Stomach (tissue), 9 donors: ENCODE data around the gene PLEKHM3. TPM values are rescaled to one million over a fixed set of nuclear protein-coding genes. Genes with fewer than 3 reads are reported as not detected.

ENCODE experiments used
- DNase-seq, 2 donors: peaks; one replicate each; pipeline versions ENCODE4 v3.0.0 to v3.0.0-alpha.2; 2013 to 2019
- H3K27ac ChIP-seq, 5 donors: fragments of 200-600 bp in 4 of 5; sonication (generic) in 4 of 5; one replicate each; pipeline ENCODE4 v1.5.1; 2013 to 2019; ENCODE audit warnings: mild to moderate bottlenecking in 1 of 5, moderate library complexity in 1 of 5
- H3K27me3 ChIP-seq, 3 donors: fragments of 200-600 bp; sonication (generic); one replicate each; pipeline ENCODE4 v1.5.1; 2017 to 2019; ENCODE audit warnings: mixed run types in 1 of 3
- H3K36me3 ChIP-seq, 4 donors: fragments of 200-600 bp; sonication (generic); 1 replicate in 3 of 4; 2 replicates in 1 of 4; pipeline ENCODE4 v1.5.1; 2016 to 2019
- H3K4me1 ChIP-seq, 4 donors: fragments of 200-600 bp; sonication (generic); one replicate each; pipeline ENCODE4 v1.5.1; 2016 to 2019
- H3K4me3 ChIP-seq, 4 donors: fragments of 200-600 bp; sonication (generic) in 3 of 4; one replicate each; pipeline ENCODE4 v1.5.1; 2016 to 2019; ENCODE audit warnings: mild to moderate bottlenecking in 1 of 4
- H3K9me3 ChIP-seq, 4 donors: fragments of 200-600 bp; sonication (generic); one replicate each; pipeline ENCODE4 v1.5.1; 2016 to 2019
- EP300 ChIP-seq: sonication (generic); formaldehyde crosslinking; IDR thresholded peaks from one replicate; pipeline ENCODE4 v1.6.1; 2017; ENCODE audit warnings: antibody characterized with exemption
- POLR2A ChIP-seq, 4 donors: fragments of 450-650 bp; IDR thresholded peaks; one replicate each; pipeline ENCODE4 v1.6.1; 2016; ENCODE audit warnings: antibody characterized with exemption in 4 of 4, control low read depth in 2 of 4, mild to moderate bottlenecking in 1 of 4, moderate library complexity in 1 of 4
- POLR2AphosphoS5 ChIP-seq, 3 donors: sonication (generic); formaldehyde crosslinking; IDR thresholded peaks; one replicate each; pipeline ENCODE4 v1.6.1; 2016; ENCODE audit warnings: antibody characterized with exemption in 3 of 3
- WGBS, 5 donors: extraction: QIAGEN DNeasy Blood & Tissue Kit in 3 of 5; methylation state at CpG; one replicate each; pipeline versions ENCODE4 v1.1.5 to v1.1.7; 2013 to 2018; 5-methylcytosine and 5-hydroxymethylcytosine counted together
- intact Hi-C: fragments of 100-400 bp; cut with DNase I; formaldehyde crosslinking; loops from one replicate; pipeline ENCODE4 v1.15.1; 2023; ENCODE audit warnings: low total_unique reads
- polyA plus RNA-seq, 3 donors: library from polyadenylated mRNA; stranded (reverse); fragments of 200-250 nt; gene quantifications; one replicate each; pipeline ENCODE4 v1.2.3, GENCODE V29; 2013
- total RNA-seq, 5 donors: library from RNA; depleted of rRNA; stranded (reverse); fragments of >200 nt; gene quantifications; one replicate each; pipeline versions ENCODE4 v1.1.0 to v1.2.3, GENCODE V29; 2014 to 2016
- TF ChIP-seq, protein P1 (sequence below), 7 experiments: fragments of 450-650 bp in 4 of 7; fragments of 200-600 bp in 3 of 7; sonication (generic) in 3 of 7; IDR thresholded peaks; one replicate each; pipeline ENCODE4 v1.5.1; 2016 to 2019; ENCODE audit warnings: antibody characterized with exemption in 7 of 7, control low read depth in 2 of 7, mild to moderate bottlenecking in 1 of 7
- donor health status: healthy with polysubstance abuse.
- donor health status: Bipolar disorder and iron deficiency.
- donor health status: healthy.

PLEKHM3 gene
- total and polyA plus RNA-seq, 8 donors = 2.1 to 35.1 (median 5.4) TPM

DNA sequence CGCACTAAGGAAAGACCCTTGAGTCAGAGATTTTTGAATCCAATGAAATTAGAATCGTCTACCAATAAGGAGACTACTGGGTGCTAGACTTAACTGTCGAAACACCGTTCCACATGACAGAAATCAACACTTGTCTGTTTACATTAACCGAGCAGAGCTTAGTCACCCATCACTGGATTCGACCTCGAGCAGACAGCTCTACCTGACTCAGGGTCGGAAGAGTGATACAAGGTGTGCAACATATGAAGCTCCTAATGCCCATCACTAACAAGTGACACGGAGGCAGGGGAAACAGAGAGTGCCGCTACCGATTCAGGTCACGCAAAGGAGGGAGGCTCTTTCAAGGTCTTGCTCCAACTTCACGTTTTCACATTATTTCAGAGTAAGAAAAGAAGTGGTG lies 201.5 kb downstream of the PLEKHM3 start:
- 86 to 92% (median 90%) methylated on average over 13 of the region's 13 CpGs for WGBS, 5 donors
- Histone ChIP-seq H3K4me3 (no peak overlapping the region), H3K27ac (peak overlapping the region in 1 of 5 donors; percentile 66), H3K9me3 (no peaks in the 10 kb centered on the region), H3K4me1 (peaks cover 4 to 56% (median 32%) of the 10 kb centered on the region in 4 donors), H3K27me3 (no peaks in the 10 kb centered on the region), H3K36me3 (peaks cover 0 to 32% (median 12%) of the 10 kb centered on the region in 4 donors)
- no peak for DNase-seq
- TF ChIP-seq POLR2AphosphoS5 (IDR thresholded peaks at IDR 0.05) (no peak), POLR2A (IDR thresholded peaks at IDR 0.05) (no peak), EP300 (no peak)
- TF ChIP-seq, protein P1, sequence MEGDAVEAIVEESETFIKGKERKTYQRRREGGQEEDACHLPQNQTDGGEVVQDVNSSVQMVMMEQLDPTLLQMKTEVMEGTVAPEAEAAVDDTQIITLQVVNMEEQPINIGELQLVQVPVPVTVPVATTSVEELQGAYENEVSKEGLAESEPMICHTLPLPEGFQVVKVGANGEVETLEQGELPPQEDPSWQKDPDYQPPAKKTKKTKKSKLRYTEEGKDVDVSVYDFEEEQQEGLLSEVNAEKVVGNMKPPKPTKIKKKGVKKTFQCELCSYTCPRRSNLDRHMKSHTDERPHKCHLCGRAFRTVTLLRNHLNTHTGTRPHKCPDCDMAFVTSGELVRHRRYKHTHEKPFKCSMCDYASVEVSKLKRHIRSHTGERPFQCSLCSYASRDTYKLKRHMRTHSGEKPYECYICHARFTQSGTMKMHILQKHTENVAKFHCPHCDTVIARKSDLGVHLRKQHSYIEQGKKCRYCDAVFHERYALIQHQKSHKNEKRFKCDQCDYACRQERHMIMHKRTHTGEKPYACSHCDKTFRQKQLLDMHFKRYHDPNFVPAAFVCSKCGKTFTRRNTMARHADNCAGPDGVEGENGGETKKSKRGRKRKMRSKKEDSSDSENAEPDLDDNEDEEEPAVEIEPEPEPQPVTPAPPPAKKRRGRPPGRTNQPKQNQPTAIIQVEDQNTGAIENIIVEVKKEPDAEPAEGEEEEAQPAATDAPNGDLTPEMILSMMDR (IDR thresholded peaks at IDR 0.05) = no peak
- intact Hi-C loops = no loop called here

DNA sequence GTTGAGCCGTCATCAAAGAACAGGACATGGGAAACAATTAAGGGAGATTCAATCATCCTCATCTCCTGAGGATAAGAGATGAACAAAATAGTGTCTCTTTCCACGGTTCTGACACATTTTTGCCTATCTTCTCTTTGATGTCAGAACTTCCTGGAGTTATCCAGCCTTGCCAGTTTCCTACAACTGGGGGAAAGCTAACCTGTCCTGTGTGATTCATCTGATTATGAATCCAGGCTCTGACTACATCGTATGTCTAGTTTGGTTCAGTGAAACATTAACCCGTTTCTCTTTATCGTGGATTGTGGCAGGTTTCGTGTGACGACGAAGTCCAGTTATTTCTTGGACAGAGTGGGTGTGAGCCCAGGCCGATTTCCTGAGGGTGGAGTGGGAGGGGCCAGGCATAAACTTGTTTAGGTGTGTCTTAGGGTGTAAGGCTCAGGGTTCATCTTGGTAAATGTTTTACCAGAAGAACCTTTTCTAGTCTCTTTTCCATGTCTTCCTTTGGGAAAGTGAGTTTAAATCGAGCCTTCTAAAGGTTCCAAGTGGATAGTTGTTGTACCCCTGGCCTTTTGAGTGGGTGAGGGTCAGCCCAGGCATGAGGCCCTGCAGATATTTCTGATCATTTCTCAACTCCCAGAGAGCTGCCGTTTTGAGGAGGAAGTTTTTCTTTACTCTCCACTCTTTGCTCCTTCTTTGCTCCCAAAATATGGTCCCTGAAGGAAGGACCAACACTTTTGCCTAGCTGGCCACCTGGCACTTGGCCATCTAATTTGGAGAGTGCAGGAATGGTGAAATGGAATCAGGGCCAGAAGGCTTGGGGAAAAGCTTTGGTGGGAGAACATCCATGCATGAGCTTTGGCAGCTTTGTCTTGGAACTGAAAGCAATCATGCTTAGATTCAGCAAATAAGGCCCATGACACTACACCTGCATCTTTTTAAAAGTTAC lies 205.2 kb downstream of the PLEKHM3 start:
- WGBS, 5 donors = 26 to 46% (median 37%) methylated on average over 11 of the region's 11 CpGs
- peak; percentile 67 to 87 for DNase-seq
- Histone ChIP-seq H3K27me3 (no peaks in the 10 kb centered on the region), H3K4me1 (peaks cover 0 to 32% (median 24%) of the 10 kb centered on the region in 4 donors), H3K4me3 (no peak overlapping the region), H3K36me3 (peaks cover 0 to 9% (median 0%) of the 10 kb centered on the region in 4 donors), H3K9me3 (no peaks in the 10 kb centered on the region), H3K27ac (peak overlapping the region; percentile 55 to 82 (median 77))
- TF ChIP-seq POLR2A (IDR thresholded peaks at IDR 0.05) (no peak), POLR2AphosphoS5 (IDR thresholded peaks at IDR 0.05) (peak in 2 of 3 donors; percentile 52 to 65)
- intact Hi-C loops = no loop called here

DNA sequence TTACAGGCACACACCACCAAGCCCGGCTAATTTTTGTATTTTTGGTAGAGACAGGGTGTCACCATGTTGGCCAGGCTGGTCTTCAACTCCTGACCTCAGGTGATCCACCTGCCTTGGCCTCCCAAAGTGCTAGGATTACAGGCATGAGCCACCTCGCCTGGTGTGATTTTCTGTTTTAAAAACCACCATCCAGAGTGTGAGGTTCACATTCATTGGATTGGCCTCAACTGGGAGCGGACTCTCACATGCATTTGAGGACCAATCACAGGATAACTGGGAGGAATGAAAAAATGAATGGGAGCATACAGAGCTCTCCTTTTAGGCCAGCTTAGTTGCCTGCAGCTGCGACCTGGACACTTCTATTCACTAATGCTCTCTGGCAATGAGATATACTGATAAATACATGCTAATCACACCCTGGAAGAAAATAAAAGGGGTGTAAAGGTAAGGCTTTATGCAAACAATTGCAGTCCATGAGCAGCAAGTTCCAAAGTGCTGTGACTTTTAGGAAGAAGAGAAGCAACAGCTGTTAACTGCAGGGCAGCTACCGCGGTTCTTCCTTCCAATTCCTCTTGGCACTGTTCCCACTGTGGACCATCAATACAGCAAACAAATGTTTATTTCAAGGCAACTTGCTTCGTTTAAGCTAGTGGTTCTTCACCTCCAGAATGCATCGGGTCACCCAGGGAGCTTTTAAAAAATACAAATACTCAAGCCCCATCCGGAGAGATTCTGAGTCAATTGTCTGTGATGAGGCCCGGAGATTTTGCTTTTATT lies 206.1 kb downstream of the PLEKHM3 start:
- Histone ChIP-seq H3K27ac (peak overlapping the region; percentile 7 to 82 (median 63)), H3K27me3 (no peaks in the 10 kb centered on the region), H3K9me3 (no peaks in the 10 kb centered on the region), H3K4me3 (no peak overlapping the region), H3K36me3 (peaks cover 0 to 5% (median 0%) of the 10 kb centered on the region in 4 donors), H3K4me1 (peaks cover 0 to 23% (median 20%) of the 10 kb centered on the region in 4 donors)
- no peak for TF ChIP-seq POLR2A (IDR thresholded peaks at IDR 0.05)
- TF ChIP-seq, protein P1 (IDR thresholded peaks at IDR 0.05) = no peak
- TF ChIP-seq EP300 = no peak
- no peak for TF ChIP-seq POLR2AphosphoS5 (IDR thresholded peaks at IDR 0.05)
- no peak for DNase-seq
- WGBS, 5 donors = 48 to 57% (median 50%) methylated on average over 10 of the region's 10 CpGs
- intact Hi-C loops = no loop called here

DNA sequence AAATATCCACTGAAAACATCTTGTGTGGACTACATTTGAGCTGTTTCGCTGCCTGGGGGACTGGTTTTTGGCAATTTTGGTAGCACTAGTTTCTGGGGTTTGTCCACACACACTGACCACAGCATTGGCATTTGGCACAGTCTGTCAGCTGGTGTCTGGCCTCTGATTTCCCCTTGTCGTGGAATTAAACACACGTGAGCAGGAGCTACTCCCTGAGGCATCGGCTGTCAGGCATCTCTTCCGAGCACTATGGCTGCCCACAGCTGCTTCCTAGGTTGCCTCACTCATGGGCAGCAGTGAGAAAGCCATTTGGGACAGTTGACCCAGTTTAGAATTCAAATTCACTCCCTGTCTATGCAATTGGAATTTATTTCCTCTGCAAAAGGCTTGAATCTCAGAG lies 208.8 kb downstream of the PLEKHM3 start:
- 80 to 88% (median 85%) methylated on average over 5 of the region's 5 CpGs for WGBS, 5 donors
- no peaks in the 10 kb centered on the region for H3K27me3 ChIP-seq
- no peak for DNase-seq
- no peak overlapping the region for H3K27ac ChIP-seq
- no peak overlapping the region for H3K4me3 ChIP-seq
- TF ChIP-seq POLR2AphosphoS5 (IDR thresholded peaks at IDR 0.05) (no peak), POLR2A (IDR thresholded peaks at IDR 0.05) (no peak), EP300 (no peak)
- TF ChIP-seq, protein P1 (IDR thresholded peaks at IDR 0.05) = no peak
- no peaks in the 10 kb centered on the region for H3K36me3 ChIP-seq
- no peaks in the 10 kb centered on the region for H3K9me3 ChIP-seq
- peaks cover 0 to 23% (median 20%) of the 10 kb centered on the region in 4 donors for H3K4me1 ChIP-seq
- intact Hi-C loops = no loop called here
